GM18951 (cell line): ENCODE results near the gene PIP4K2A.
"Not testable (repeated sequence)": the region's sequence is repeated elsewhere in the genome, so short reads cannot be mapped to it uniquely, and the experiment has no call there.

ENCODE experiments used
- POLR2A ChIP-seq: IDR thresholded peaks from 4 replicates; pipeline ENCODE4 v1.6.1; 2011; ENCODE audit warnings: mild to moderate bottlenecking; ENCODE audit not compliant: insufficient read length, insufficient read depth; ENCODE audit errors: extremely low read depth
- in situ Hi-C: fragments of 300-500 bp; cut with MboI; formaldehyde crosslinking; loops from one replicate; pipeline ENCODE4 v1.12.0; 2022; ENCODE audit warnings: low sequenced_read_pairs, mixed read lengths, inconsistent platforms; ENCODE audit not compliant: unreplicated experiment

The PIP4K2A gene

GRCh38 chr10:22539579-22540298 is 174.6 kb downstream of the PIP4K2A start:
- in situ Hi-C loops = no loop called here
- TF ChIP-seq POLR2A = no peak

- no peak for TF ChIP-seq POLR2A
- in situ Hi-C loops = no loop called here
Observed at GRCh38 chr10:22537810-22538209, 176.6 kb downstream of the PIP4K2A start.

GRCh38 chr10:22536620-22537019 is 177.8 kb downstream of the PIP4K2A start:
- TF ChIP-seq POLR2A = no peak
- in situ Hi-C loops = no loop called here

GRCh38 chr10:22534849-22535604 is 179.4 kb downstream of the PIP4K2A start:
- TF ChIP-seq POLR2A = no peak
- in situ Hi-C loops = no loop called here

- TF ChIP-seq POLR2A = no peak
Observed at GRCh38 chr10:22531441-22531840, 182.9 kb downstream of the PIP4K2A start.

GRCh38 chr10:22531008-22531407 is 183.4 kb downstream of the PIP4K2A start:
- no peak for TF ChIP-seq POLR2A
- in situ Hi-C loops = no loop called here

More at GRCh38 chr10:22531441-22531840, 182.9 kb downstream of the PIP4K2A start:
- in situ Hi-C loops = no loop called here

GRCh38 chr10:22527520-22527919 is 186.9 kb downstream of the PIP4K2A start:
- in situ Hi-C loops = no loop called here
- no peak for TF ChIP-seq POLR2A

- in situ Hi-C loops = not testable (repeated sequence)
Observed at GRCh38 chr10:22524333-22524732, 190.0 kb downstream of the PIP4K2A start.

GRCh38 chr10:22520645-22521044 is 193.7 kb downstream of the PIP4K2A start:
- in situ Hi-C loops = not testable (repeated sequence)

- in situ Hi-C loops = no loop called here
- TF ChIP-seq POLR2A = no peak
Observed at GRCh38 chr10:22518167-22518724, 196.1 kb downstream of the PIP4K2A start.

- TF ChIP-seq POLR2A = no peak
- in situ Hi-C loops = no loop called here
Observed at GRCh38 chr10:22515009-22515408, 199.4 kb downstream of the PIP4K2A start.

GRCh38 chr10:22514414-22514758 is 200.0 kb downstream of the PIP4K2A start:
- in situ Hi-C loops = not testable (repeated sequence)

- in situ Hi-C loops = not testable (repeated sequence)
Observed at GRCh38 chr10:22513483-22514413, 200.6 kb downstream of the PIP4K2A start.

- in situ Hi-C loops = not testable (repeated sequence)
Observed at GRCh38 chr10:22512015-22512414, 202.4 kb downstream of the PIP4K2A start.

- in situ Hi-C loops = not testable (repeated sequence)
Observed at GRCh38 chr10:22508214-22508613, 206.2 kb downstream of the PIP4K2A start.
